ENCODE results near the gene ADARB2.

DNA sequence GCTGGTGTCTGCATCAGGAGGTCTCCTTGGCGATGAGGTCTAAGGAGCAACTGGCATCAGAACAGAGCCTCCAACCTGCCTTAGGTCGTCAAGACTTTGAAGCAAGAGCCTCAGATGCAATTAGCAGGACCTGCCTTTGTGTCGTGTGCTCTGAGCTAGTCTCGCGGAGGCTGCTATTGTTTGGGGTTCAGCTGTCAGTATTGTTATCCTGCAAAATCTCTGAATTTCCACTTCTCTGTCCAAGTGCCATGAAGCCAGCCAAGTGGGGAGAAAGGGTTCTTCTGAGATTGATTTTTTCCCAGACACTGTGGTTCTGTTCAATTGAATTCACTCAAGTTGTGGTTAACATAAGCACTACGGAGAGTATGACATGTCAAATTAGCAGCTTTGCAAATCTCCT lies 78.7 kb downstream of the ADARB2 start:
- TF ChIP-seq, protein P1, sequence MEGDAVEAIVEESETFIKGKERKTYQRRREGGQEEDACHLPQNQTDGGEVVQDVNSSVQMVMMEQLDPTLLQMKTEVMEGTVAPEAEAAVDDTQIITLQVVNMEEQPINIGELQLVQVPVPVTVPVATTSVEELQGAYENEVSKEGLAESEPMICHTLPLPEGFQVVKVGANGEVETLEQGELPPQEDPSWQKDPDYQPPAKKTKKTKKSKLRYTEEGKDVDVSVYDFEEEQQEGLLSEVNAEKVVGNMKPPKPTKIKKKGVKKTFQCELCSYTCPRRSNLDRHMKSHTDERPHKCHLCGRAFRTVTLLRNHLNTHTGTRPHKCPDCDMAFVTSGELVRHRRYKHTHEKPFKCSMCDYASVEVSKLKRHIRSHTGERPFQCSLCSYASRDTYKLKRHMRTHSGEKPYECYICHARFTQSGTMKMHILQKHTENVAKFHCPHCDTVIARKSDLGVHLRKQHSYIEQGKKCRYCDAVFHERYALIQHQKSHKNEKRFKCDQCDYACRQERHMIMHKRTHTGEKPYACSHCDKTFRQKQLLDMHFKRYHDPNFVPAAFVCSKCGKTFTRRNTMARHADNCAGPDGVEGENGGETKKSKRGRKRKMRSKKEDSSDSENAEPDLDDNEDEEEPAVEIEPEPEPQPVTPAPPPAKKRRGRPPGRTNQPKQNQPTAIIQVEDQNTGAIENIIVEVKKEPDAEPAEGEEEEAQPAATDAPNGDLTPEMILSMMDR (IDR thresholded peaks at IDR 0.05) = no peak
- TF ChIP-seq ZFX (IDR thresholded peaks at IDR 0.05; ENCODE audit: borderline replicate concordance) = no peak
